Immature natural killer cell (primary cell): ENCODE data around the gene SRRD. TPM values are rescaled to one million over a fixed set of nuclear protein-coding genes. Genes with fewer than 3 reads are reported as not detected.

ENCODE experiments used
- DNase-seq, 3 donors: peaks; one replicate each; pipeline ENCODE4 v3.0.0; 2022; ENCODE audit warnings: mixed read lengths in 1 of 3
- H3K27ac Mint-ChIP-seq, 6 donors: one replicate each; pipeline ENCODE4 v1.8.0; 2020; ENCODE audit warnings: mixed read lengths in 6 of 6, mild to moderate bottlenecking in 5 of 6, inconsistent platforms in 4 of 6, moderate library complexity in 3 of 6
- H3K27me3 Mint-ChIP-seq, 3 donors: one replicate each; pipeline ENCODE4 v1.8.0; 2020 to 2021; ENCODE audit warnings: low read depth in 3 of 3, mild to moderate bottlenecking in 3 of 3, mixed read lengths in 3 of 3, moderate library complexity in 3 of 3, inconsistent platforms in 1 of 3
- H3K36me3 Mint-ChIP-seq, 3 donors: one replicate each; pipeline ENCODE4 v1.8.0; 2020; ENCODE audit warnings: mixed read lengths in 3 of 3, inconsistent platforms in 2 of 3, mild to moderate bottlenecking in 2 of 3
- H3K4me1 Mint-ChIP-seq, 2 donors: one replicate each; pipeline ENCODE4 v1.8.0; 2020; ENCODE audit warnings: inconsistent platforms in 2 of 2, mild to moderate bottlenecking in 2 of 2, mixed read lengths in 2 of 2, moderate library complexity in 1 of 2
- H3K4me3 Mint-ChIP-seq, 5 donors: one replicate each; pipeline ENCODE4 v1.8.0; 2020; ENCODE audit warnings: mild to moderate bottlenecking in 5 of 5, mixed read lengths in 5 of 5, inconsistent platforms in 3 of 5, moderate library complexity in 3 of 5
- H3K9me3 Mint-ChIP-seq, 6 donors: one replicate each; pipeline ENCODE4 v1.8.0; 2020; ENCODE audit warnings: mild to moderate bottlenecking in 6 of 6, mixed read lengths in 6 of 6, inconsistent platforms in 4 of 6, moderate library complexity in 3 of 6
- polyA plus RNA-seq, 3 donors: library from polyadenylated mRNA; unstranded; fragments of 300-500 nt; fragmentation: Illumina TruSeq; gene quantifications; one replicate each; pipeline ENCODE4 v1.2.3, GENCODE V29; 2021

Gene SRRD
- polyA plus RNA-seq, 3 donors from 2014 or later, result 17.5 to 34.3 (median 27.6) TPM

DNA sequence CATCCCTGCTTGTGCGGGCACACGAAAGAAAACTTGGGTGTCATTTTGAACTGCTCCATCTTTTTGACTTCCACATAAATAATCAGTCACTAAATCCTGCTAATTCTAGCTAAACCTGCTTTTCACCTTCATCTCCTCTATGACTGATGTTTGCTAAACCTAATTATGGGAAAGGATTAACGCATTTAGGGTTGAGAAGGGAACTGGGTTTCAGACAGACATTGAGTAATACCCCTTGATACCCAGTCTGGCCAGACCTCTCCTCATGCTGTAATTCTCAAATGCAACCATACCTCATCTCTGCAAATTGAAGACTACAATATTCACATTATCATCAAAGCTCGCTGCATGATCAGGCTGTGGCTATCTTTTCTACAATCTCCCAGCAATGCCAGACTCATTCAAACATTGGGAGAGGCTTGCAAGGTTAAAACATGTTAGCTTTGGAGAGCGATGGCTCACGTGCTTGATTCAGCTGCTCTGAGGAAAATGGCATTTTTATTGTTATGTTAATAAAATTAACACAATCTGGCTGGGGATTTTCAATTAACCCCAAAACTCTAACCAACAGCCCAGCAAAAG is 2.5 kb upstream of the SRRD start:
- no peaks in the 10 kb centered on the region for H3K9me3 Mint-ChIP-seq
- H3K4me1 Mint-ChIP-seq, result peaks cover 64 to 68% of the 10 kb centered on the region in 2 donors
- peak overlapping the region in 2 of 6 donors; percentile 16 to 34 for H3K27ac Mint-ChIP-seq
- no peak for DNase-seq
- H3K27me3 Mint-ChIP-seq, result peaks cover 6 to 16% (median 10%) of the 10 kb centered on the region in 3 donors
- peak overlapping the region in 1 of 5 donors; percentile 51 for H3K4me3 Mint-ChIP-seq
- H3K36me3 Mint-ChIP-seq, result peaks cover 15 to 26% (median 16%) of the 10 kb centered on the region in 3 donors

DNA sequence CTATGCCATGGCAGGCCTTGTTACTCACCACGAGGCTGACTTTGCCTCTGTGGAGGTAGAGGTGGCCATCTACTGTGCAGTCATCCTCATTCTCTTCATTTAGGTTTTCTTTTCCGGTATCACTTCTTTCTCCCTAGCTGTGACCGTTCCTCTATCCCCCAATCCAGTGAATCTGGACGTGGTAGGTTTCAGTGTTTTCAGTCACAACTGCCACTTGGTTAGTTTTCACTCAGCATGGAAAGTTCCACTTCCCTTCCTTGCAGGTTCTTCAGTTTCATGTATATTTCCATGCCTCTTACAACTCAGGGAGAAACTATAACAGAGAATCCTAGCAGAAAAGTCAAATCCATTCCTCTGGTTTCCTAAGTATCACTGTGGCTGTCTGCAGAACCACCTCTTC is 2.0 kb upstream of the SRRD start:
- Mint-ChIP-seq H3K27ac (peak overlapping the region in 4 of 6 donors; percentile 80 to 96 (median 95)), H3K27me3 (peaks cover 6 to 16% (median 10%) of the 10 kb centered on the region in 3 donors), H3K4me3 (peak overlapping the region in 3 of 5 donors; percentile 51 to 92 (median 83)), H3K9me3 (no peaks in the 10 kb centered on the region), H3K36me3 (peaks cover 12 to 24% (median 13%) of the 10 kb centered on the region in 3 donors), H3K4me1 (peaks cover 65 to 71% of the 10 kb centered on the region in 2 donors)
- no peak for DNase-seq

DNA sequence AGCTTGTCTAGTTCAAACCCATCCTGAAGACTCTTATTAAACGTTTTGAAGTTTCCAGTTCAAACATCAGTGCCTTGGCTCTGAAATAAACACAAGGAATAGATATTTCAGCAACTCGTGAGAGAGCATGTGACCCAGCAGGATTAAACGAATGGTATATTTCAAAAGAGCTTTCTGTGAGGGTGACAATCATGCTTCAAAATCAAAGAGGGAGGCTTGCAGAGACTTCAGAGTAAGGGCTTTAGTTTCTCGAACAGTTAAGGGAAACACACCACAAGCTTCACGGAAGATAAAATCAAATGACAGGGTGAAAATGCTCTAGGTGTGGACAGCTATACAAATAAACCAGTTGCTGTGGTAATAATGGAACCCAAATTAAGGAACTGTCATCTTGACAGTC is 1.5 kb upstream of the SRRD start:
- H3K27me3 Mint-ChIP-seq, result peaks cover 6 to 16% (median 10%) of the 10 kb centered on the region in 3 donors
- no peaks in the 10 kb centered on the region for H3K9me3 Mint-ChIP-seq
- H3K27ac Mint-ChIP-seq, result peak overlapping the region; percentile 92 to 99 (median 96)
- peaks cover 62 to 71% of the 10 kb centered on the region in 2 donors for H3K4me1 Mint-ChIP-seq
- no peak for DNase-seq
- peak overlapping the region; percentile 48 to 95 (median 91) for H3K4me3 Mint-ChIP-seq
- H3K36me3 Mint-ChIP-seq, result peaks cover 9 to 19% (median 10%) of the 10 kb centered on the region in 3 donors

DNA sequence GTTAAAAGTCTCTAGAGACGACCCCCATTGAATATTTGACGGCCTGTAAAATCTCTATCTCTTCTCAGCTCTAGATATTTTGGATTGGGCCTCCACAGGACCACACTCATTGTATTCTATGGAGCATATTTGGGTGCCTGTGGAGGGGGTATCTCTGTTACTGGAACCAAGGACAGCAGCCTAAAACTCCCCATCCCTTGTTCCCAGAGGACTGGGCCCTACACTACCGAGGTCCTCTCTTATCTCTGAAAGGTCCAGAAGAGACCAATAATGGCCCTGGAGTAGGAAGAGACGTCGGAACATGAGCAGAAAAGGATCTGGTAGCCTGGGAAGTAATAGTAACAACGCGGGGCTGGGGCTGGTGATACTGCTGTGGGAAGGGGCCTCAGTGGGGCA is 636 bp upstream of the SRRD start:
- Mint-ChIP-seq H3K4me3 (peak overlapping the region; percentile 83 to 95 (median 91)), H3K27ac (peak overlapping the region; percentile 92 to 99 (median 96)), H3K4me1 (peaks cover 60 to 71% of the 10 kb centered on the region in 2 donors), H3K9me3 (no peaks in the 10 kb centered on the region), H3K36me3 (peaks cover under 1 to 10% (median 2%) of the 10 kb centered on the region in 3 donors), H3K27me3 (peaks cover 6 to 16% (median 10%) of the 10 kb centered on the region in 3 donors)
- DNase-seq, result no peak

DNA sequence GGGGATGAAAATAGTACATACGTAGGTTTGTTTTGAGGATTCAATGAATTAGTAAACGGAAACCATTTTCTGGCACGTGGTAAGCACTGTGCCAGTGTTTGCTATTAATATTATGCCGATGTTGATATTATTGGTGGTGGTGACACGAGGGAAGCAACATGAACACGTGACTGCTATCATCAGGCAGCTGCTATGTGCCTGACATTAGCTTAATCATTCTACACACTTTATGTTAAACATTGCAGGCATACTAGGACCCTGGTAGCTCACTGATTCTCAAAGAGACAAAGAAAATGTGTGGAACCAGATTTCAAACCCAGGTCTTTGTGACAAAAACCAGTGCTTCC is 656 bp downstream of the SRRD start:
- peak in 2 of 3 donors; percentile 31 to 46 for DNase-seq
- Mint-ChIP-seq H3K36me3 (peaks cover 4 to 15% (median 7%) of the 10 kb centered on the region in 3 donors), H3K27me3 (peaks cover 6 to 18% (median 10%) of the 10 kb centered on the region in 3 donors), H3K27ac (peak overlapping the region; percentile 89 to 98 (median 94)), H3K9me3 (no peaks in the 10 kb centered on the region), H3K4me3 (peak overlapping the region; percentile 83 to 95 (median 91)), H3K4me1 (peaks cover 53 to 75% of the 10 kb centered on the region in 2 donors)

DNA sequence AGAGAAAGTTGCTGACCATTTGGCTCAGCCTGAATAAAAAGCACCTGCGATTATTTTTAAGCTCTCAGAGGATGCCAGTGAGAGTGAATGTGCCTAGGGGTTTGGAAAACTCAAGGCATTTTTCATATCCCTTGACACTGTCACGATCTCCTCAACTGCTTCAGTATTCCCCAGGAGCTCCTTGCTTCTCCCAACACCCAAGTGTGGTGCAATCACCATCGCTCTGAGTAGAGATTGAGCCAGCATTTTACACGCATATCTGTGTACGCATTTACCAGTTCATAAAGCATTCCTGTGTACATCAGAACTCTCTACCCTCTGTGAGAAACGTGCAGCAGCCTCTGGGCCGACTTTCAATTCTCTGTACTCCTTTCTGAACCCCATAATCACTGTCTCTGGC is 1.3 kb downstream of the SRRD start:
- H3K4me1 Mint-ChIP-seq, result peaks cover 47 to 69% of the 10 kb centered on the region in 2 donors
- peak overlapping the region; percentile 1 to 92 (median 61) for H3K4me3 Mint-ChIP-seq
- peak overlapping the region; percentile 71 to 97 (median 92) for H3K27ac Mint-ChIP-seq
- no peaks in the 10 kb centered on the region for H3K9me3 Mint-ChIP-seq
- H3K27me3 Mint-ChIP-seq, result peaks cover 6 to 19% (median 10%) of the 10 kb centered on the region in 3 donors
- no peak for DNase-seq
- H3K36me3 Mint-ChIP-seq, result peaks cover 9 to 18% (median 10%) of the 10 kb centered on the region in 3 donors

DNA sequence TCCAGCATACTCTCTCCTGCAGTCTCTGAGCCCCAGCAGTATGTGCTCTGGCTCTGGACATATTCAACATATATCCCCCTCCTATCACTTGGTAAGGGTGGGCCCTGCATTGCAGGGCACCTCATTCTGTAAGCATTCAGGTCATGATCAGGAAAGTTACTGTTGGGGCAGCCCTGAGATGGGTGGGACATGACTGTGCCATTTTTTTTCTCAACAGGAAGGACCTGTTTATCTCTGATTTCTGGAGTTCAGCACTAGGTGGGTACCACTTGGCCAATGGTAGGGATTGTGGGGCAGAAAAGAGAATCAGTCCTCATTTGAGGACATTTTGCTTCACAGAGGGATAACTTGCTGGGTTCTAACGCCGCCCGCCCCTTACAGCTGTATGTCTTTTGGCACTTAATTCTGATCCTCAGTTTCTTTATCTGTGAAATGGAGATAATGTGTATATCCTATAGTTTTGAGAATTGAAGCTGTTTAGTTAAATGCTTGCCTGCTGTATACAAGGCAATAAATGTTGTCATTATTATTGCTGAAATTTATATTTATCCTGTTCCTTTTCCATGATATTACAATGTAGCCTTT is 2.2 kb downstream of the SRRD start:
- no peaks in the 10 kb centered on the region for H3K9me3 Mint-ChIP-seq
- H3K27me3 Mint-ChIP-seq, result peaks cover 6 to 19% (median 10%) of the 10 kb centered on the region in 3 donors
- peak overlapping the region; percentile 11 to 91 (median 50) for H3K4me3 Mint-ChIP-seq
- peaks cover 12 to 25% (median 12%) of the 10 kb centered on the region in 3 donors for H3K36me3 Mint-ChIP-seq
- H3K4me1 Mint-ChIP-seq, result peaks cover 42 to 67% of the 10 kb centered on the region in 2 donors
- H3K27ac Mint-ChIP-seq, result peak overlapping the region; percentile 59 to 96 (median 84)
- DNase-seq, result no peak

DNA sequence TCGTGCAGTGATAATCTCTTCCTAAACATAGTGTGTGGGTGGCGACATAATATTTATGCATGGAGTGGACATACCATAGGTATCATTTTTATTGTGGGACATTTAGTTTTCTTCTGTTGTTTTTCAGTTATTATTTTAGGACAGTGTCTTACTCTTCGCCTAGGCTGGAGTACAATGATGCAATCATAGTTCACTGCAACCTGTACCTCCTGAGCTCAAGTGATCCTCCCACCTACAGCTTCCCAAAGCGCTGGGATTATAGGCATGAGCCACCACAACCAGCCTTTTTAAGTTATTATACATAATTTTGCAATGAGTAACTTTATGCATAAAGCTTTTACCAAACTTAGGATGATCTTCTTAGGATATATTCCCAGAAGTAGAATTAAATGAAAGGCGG is 2.7 kb downstream of the SRRD start:
- Mint-ChIP-seq H3K27ac (peak overlapping the region; percentile 13 to 96 (median 65)), H3K4me1 (peaks cover 42 to 62% of the 10 kb centered on the region in 2 donors), H3K9me3 (no peaks in the 10 kb centered on the region), H3K36me3 (peaks cover 13 to 30% (median 14%) of the 10 kb centered on the region in 3 donors), H3K4me3 (peak overlapping the region in 2 of 5 donors; percentile 2 to 36), H3K27me3 (peaks cover 6 to 19% (median 10%) of the 10 kb centered on the region in 3 donors)
- DNase-seq, result no peak

DNA sequence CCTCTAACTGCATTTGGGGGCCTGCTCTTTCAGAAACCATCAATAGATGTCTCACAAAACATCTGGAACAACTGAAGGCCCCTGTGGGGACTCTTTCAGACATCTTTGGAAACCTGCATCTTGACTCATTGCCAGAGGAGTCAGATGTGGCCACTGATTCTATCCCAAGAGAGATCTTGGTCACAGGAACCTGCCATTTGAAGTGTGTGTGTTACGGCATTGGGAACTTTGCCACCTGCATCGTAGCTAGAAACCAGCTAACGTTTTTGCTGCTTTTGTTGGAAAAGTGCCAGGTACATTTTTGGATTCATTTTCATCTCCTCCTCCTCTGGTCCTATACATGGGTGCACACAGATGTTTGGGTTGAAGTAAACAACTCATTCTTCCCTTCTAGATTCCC is 4.3 kb downstream of the SRRD start:
- Mint-ChIP-seq H3K9me3 (no peaks in the 10 kb centered on the region), H3K36me3 (peaks cover 13 to 45% (median 18%) of the 10 kb centered on the region in 3 donors), H3K4me3 (no peak overlapping the region), H3K27ac (no peak overlapping the region), H3K4me1 (peaks cover 29 to 46% of the 10 kb centered on the region in 2 donors), H3K27me3 (peaks cover 6 to 17% (median 10%) of the 10 kb centered on the region in 3 donors)
- no peak for DNase-seq

DNA sequence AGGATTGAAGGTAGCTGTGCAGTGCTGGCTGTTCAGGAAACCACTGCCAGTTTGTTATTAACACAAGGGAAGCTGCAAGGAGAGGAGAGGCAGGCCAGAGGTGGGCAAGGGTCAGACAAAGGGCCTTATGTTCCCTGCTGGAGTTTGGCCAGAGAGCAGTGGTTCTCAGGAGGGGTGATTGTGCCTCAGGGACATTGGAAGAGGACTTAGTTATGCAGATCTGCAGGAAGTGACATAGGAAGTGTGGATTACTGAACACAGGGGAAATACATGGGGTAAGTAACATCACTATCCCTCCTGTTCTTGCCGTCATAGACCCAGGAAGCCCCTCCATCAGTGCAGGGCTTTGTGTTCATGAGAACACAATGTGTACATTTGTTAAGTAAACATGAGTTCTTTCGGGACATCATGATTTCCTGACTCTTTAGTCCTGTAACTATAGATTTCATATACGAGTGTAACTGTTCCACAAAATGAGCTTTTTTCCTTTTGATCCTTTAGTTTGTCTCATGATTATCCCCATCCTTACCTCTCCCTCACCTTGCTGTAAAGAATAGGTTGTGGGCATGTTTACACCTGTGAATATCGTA is 5.9 kb downstream of the SRRD start:
- no peak for DNase-seq
- Mint-ChIP-seq H3K27me3 (peaks cover 0 to 4% (median 0%) of the 10 kb centered on the region in 3 donors), H3K4me3 (no peak overlapping the region), H3K27ac (peak overlapping the region in 1 of 6 donors; percentile 43), H3K9me3 (no peaks in the 10 kb centered on the region), H3K36me3 (peaks cover 26 to 57% (median 26%) of the 10 kb centered on the region in 3 donors), H3K4me1 (peaks cover 16 to 33% of the 10 kb centered on the region in 2 donors)

DNA sequence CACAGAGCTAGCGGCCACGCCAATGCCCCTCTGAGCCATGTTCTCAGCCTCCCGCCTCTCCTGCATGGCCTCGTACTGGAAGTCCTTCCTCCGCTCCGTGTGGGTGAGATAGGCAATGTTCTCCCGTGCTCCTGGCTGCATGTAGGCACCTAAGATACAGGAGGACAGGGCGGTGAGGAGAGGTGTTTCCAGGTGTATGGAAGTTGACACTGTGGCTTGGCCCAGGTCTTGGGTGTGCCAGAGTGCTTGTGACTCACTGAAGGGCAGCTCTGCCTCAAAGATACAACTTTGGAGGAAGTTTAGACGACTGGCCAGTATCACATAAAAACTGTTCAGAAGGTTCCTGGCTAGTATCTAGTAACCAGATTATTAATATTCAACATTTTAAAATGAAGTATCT is 8.5 kb downstream of the SRRD start:
- Mint-ChIP-seq H3K4me1 (peaks cover 0 to 13% of the 10 kb centered on the region in 2 donors), H3K27ac (peak overlapping the region in 1 of 6 donors; percentile 20), H3K27me3 (peaks cover 1 to 6% (median 4%) of the 10 kb centered on the region in 3 donors), H3K36me3 (peaks cover 28 to 72% (median 39%) of the 10 kb centered on the region in 3 donors), H3K9me3 (no peaks in the 10 kb centered on the region), H3K4me3 (no peak overlapping the region)
- no peak for DNase-seq

DNA sequence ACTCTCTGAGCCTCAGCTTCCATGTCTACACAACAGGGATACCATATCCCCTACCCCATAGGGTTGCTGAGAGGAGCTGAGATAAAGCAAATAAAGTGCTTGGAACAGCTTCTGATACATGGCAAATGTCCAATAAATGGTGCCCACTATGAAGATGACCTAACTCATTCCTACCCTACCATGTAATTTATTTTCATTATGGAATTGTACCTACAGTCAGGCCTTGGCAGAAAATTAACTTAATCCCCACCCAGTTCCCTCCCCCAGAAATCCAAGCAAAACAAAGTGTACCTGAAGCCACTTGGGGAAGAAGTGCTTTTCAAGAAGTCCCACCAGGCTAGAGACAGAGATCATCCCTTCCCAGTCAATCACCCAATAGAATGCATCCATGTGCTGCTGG is 10.8 kb downstream of the SRRD start:
- Mint-ChIP-seq H3K27me3 (peaks cover 3 to 4% (median 3%) of the 10 kb centered on the region in 3 donors), H3K36me3 (peaks cover 23 to 76% (median 32%) of the 10 kb centered on the region in 3 donors), H3K9me3 (no peaks in the 10 kb centered on the region), H3K4me1 (no peaks in the 10 kb centered on the region), H3K4me3 (no peak overlapping the region), H3K27ac (peak overlapping the region in 4 of 6 donors; percentile 39 to 61 (median 42))
- DNase-seq, result no peak

DNA sequence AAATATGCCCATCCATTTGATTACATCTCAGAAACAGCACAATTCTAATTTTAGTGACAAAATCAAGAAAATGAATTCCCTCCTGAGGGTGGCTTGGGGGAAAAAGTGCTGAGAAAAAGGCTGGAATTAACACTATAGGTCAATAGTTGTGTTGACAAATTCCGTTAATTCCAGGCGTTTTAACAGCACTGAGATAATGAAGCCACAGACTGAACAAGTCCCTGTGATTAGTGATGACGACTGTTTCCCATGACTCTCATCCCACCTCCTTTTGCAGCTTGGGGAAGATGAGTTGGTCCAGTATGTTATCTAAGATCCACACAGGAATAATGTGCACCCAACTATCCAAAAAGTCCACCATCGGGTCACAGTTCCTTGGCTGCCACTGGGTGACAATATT is 12.8 kb downstream of the SRRD start:
- no peaks in the 10 kb centered on the region for H3K9me3 Mint-ChIP-seq
- peaks cover 3 to 4% (median 3%) of the 10 kb centered on the region in 3 donors for H3K27me3 Mint-ChIP-seq
- H3K4me3 Mint-ChIP-seq, result no peak overlapping the region
- H3K36me3 Mint-ChIP-seq, result peaks cover 24 to 72% (median 35%) of the 10 kb centered on the region in 3 donors
- H3K4me1 Mint-ChIP-seq, result no peaks in the 10 kb centered on the region
- H3K27ac Mint-ChIP-seq, result no peak overlapping the region
- DNase-seq, result no peak
